ENCODE measurements around the gene LUC7L2.

DNA sequence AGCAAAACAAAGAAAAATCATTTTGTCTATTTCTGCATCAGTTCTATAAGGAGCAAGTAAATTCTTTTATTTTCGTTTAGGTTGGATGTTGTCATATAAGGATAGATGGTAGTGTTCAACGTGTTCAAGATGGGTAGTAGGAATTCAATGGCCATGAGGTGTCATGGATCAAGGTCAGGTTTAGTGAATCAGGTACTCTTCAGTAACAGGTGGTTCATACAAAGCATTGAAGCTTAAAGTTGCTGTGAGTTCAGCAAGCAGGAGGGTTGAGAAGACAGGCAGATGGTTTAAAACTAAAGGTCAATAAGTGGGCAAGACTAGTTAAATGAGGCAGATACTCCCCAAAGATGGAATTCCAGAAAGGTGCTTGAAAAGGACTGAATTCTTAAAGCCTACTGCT lies 5.6 kb downstream of the LUC7L2 start:
- TF ChIP-seq, protein P1, sequence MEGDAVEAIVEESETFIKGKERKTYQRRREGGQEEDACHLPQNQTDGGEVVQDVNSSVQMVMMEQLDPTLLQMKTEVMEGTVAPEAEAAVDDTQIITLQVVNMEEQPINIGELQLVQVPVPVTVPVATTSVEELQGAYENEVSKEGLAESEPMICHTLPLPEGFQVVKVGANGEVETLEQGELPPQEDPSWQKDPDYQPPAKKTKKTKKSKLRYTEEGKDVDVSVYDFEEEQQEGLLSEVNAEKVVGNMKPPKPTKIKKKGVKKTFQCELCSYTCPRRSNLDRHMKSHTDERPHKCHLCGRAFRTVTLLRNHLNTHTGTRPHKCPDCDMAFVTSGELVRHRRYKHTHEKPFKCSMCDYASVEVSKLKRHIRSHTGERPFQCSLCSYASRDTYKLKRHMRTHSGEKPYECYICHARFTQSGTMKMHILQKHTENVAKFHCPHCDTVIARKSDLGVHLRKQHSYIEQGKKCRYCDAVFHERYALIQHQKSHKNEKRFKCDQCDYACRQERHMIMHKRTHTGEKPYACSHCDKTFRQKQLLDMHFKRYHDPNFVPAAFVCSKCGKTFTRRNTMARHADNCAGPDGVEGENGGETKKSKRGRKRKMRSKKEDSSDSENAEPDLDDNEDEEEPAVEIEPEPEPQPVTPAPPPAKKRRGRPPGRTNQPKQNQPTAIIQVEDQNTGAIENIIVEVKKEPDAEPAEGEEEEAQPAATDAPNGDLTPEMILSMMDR (IDR thresholded peaks at IDR 0.05; ENCODE audit: insufficient read depth, low read length) = no peak
- no peak for TF ChIP-seq POLR2AphosphoS5 (IDR thresholded peaks at IDR 0.05; ENCODE audit: low read depth)
